GM21737 (cell line): ENCODE measurements around the gene RPTOR.
"Not testable (repeated sequence)": the region's sequence is repeated elsewhere in the genome, so short reads cannot be mapped to it uniquely, and the experiment has no call there.

Source experiments
- ATAC-seq: cut with Tn5 transposase; IDR thresholded peaks from one replicate; pipeline ENCODE4 v1.9.1; 2021; ENCODE audit warnings: mild to moderate bottlenecking, moderate library complexity; ENCODE audit not compliant: unreplicated experiment

RPTOR gene

GRCh38 chr17:80755650-80756405 is 211.2 kb downstream of the RPTOR start:
- ATAC-seq, result no peak

GRCh38 chr17:80758481-80759376 is 214.1 kb downstream of the RPTOR start:
- no peak for ATAC-seq

GRCh38 chr17:80759377-80759673 is 214.7 kb downstream of the RPTOR start:
- no peak for ATAC-seq

GRCh38 chr17:80760511-80760911 is 215.9 kb downstream of the RPTOR start:
- no peak for ATAC-seq

- ATAC-seq, result no peak
These were observed 216.7 kb downstream of the RPTOR start for GRCh38 chr17:80761110-80761871.

- ATAC-seq, result no peak
These were observed 217.4 kb downstream of the RPTOR start for GRCh38 chr17:80762076-80762475.

- no peak for ATAC-seq
These were observed 218.7 kb downstream of the RPTOR start for GRCh38 chr17:80763293-80763867.

- not testable (repeated sequence) for ATAC-seq
These were observed 220.0 kb downstream of the RPTOR start for GRCh38 chr17:80764627-80765145.

GRCh38 chr17:80765241-80765961 is 220.8 kb downstream of the RPTOR start:
- ATAC-seq, result no peak

GRCh38 chr17:80766290-80766855 is 221.7 kb downstream of the RPTOR start:
- no peak for ATAC-seq

- ATAC-seq, result no peak
These were observed 223.8 kb downstream of the RPTOR start for GRCh38 chr17:80768389-80768788.

GRCh38 chr17:80768936-80769335 is 224.3 kb downstream of the RPTOR start:
- no peak for ATAC-seq

- no peak for ATAC-seq
These were observed 224.9 kb downstream of the RPTOR start for GRCh38 chr17:80769516-80769915.

- ATAC-seq, result no peak
These were observed 225.4 kb downstream of the RPTOR start for GRCh38 chr17:80769936-80770625.

GRCh38 chr17:80770881-80771611 is 226.4 kb downstream of the RPTOR start:
- no peak for ATAC-seq

GRCh38 chr17:80771612-80772005 is 227.0 kb downstream of the RPTOR start:
- no peak for ATAC-seq

GRCh38 chr17:80772906-80773242 is 228.2 kb downstream of the RPTOR start:
- ATAC-seq, result no peak

GRCh38 chr17:80773243-80773991 is 228.8 kb downstream of the RPTOR start:
- no peak for ATAC-seq
